Hepatocyte (in vitro differentiated cells): Measurements from ENCODE around the gene EEF1E1.

Experiments
- EZH2 ChIP-seq: fragments of 200-600 bp; sonication (generic); IDR thresholded peaks from 2 replicates; pipeline ENCODE4 v1.6.1; 2016; ENCODE audit warnings: antibody characterized with exemption, mild to moderate bottlenecking, borderline replicate concordance
- TF ChIP-seq, protein P1 (sequence below): fragments of 200-600 bp; sonication (generic); IDR thresholded peaks from 2 replicates; pipeline ENCODE4 v1.5.1; 2016; ENCODE audit warnings: antibody characterized with exemption, mild to moderate bottlenecking; ENCODE audit not compliant: poor library complexity

DNA sequence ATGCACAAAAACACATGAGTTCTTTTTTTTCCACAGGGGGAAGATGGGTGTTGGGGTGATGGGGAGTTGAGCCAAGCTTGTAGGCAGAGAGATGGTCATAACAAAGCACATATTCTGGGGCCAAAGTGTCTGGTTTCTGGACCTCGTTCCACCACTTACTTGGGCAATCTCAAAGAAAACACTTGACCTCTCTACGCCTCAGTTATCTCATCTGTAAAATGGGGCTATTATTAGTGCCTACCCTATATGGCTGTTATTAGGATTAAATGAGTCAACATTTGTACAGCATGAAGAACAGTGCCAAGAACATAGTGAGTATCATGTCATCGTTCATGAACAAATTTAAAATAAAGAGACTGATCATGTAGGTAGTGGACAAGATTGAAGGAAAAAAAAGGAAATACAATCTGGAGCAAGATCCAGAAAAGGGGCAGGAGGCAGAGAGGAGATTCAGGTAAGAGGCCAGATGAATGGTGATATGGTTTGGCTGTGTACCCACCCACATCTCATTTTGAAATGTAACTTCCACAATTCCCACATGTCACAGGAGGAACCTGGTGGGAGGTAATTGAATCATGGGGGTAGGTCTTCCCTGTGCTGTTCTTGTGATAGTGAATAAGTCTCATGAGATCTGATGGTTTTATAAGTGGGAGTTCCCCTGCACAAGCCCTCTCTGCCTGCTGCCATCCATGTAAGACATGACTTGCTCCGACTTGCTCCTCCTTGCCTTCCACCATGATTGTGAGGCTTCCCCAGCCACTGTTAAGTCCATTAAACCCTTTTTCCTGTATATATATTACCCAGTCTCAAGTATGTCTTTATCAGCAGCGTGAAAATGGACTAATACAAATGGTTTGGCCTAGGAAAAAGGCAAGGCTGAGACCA lies 14.2 kb downstream of the EEF1E1 start:
- TF ChIP-seq, protein P1, sequence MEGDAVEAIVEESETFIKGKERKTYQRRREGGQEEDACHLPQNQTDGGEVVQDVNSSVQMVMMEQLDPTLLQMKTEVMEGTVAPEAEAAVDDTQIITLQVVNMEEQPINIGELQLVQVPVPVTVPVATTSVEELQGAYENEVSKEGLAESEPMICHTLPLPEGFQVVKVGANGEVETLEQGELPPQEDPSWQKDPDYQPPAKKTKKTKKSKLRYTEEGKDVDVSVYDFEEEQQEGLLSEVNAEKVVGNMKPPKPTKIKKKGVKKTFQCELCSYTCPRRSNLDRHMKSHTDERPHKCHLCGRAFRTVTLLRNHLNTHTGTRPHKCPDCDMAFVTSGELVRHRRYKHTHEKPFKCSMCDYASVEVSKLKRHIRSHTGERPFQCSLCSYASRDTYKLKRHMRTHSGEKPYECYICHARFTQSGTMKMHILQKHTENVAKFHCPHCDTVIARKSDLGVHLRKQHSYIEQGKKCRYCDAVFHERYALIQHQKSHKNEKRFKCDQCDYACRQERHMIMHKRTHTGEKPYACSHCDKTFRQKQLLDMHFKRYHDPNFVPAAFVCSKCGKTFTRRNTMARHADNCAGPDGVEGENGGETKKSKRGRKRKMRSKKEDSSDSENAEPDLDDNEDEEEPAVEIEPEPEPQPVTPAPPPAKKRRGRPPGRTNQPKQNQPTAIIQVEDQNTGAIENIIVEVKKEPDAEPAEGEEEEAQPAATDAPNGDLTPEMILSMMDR, result no peak
- TF ChIP-seq EZH2, result no peak
